HG02970 (cell line): Measurements from ENCODE around the gene ZBTB12.
"Not testable (repeated sequence)": the region's sequence is repeated elsewhere in the genome, so short reads cannot be mapped to it uniquely, and the experiment has no call there.

ENCODE experiments used
- ATAC-seq: cut with Tn5 transposase; IDR thresholded peaks from one replicate; pipeline ENCODE4 v1.9.1; 2021; ENCODE audit warnings: mild to moderate bottlenecking, moderate library complexity, moderate number of reproducible peaks; ENCODE audit not compliant: unreplicated experiment, low FRiP score

Gene ZBTB12

GRCh38 chr6:31858707-31859106 is 43.2 kb downstream of the ZBTB12 start:
- no peak for ATAC-seq

GRCh38 chr6:31857774-31858173 is 44.1 kb downstream of the ZBTB12 start:
- not testable (repeated sequence) for ATAC-seq

- ATAC-seq = not testable (repeated sequence)
These were observed 49.7 kb downstream of the ZBTB12 start for GRCh38 chr6:31851980-31852718.

GRCh38 chr6:31851485-31851832 is 50.4 kb downstream of the ZBTB12 start:
- no peak for ATAC-seq

GRCh38 chr6:31850765-31851484 is 51.0 kb downstream of the ZBTB12 start:
- ATAC-seq = no peak
